Activated T-cell treated with anti-CD3 and anti-CD28 coated beads for 4 hours (primary cell): ENCODE results near the gene SORBS1.

Experiments used
- DNase-seq: peaks from one replicate; pipeline ENCODE4 v3.0.0-alpha.2; 2020

Gene SORBS1

GRCh38 chr10:95305606-95306317 lies 255.4 kb downstream of the SORBS1 start:
- no peak for DNase-seq

GRCh38 chr10:95304976-95305375 lies 256.2 kb downstream of the SORBS1 start:
- DNase-seq, result no peak

GRCh38 chr10:95304463-95304862 lies 256.7 kb downstream of the SORBS1 start:
- DNase-seq, result no peak

- no peak for DNase-seq
Measured at GRCh38 chr10:95303950-95304349, 257.2 kb downstream of the SORBS1 start.

- DNase-seq, result no peak
Measured at GRCh38 chr10:95303535-95303934, 257.6 kb downstream of the SORBS1 start.

- no peak for DNase-seq
Measured at GRCh38 chr10:95300022-95300539, 261.1 kb downstream of the SORBS1 start.

GRCh38 chr10:95297402-95297801 lies 263.8 kb downstream of the SORBS1 start:
- DNase-seq, result no peak

- no peak for DNase-seq
Measured at GRCh38 chr10:95296764-95297163, 264.4 kb downstream of the SORBS1 start.

GRCh38 chr10:95295031-95295755 lies 266.0 kb downstream of the SORBS1 start:
- no peak for DNase-seq

- no peak for DNase-seq
Measured at GRCh38 chr10:95293631-95294030, 267.5 kb downstream of the SORBS1 start.

GRCh38 chr10:95291365-95292039 lies 269.7 kb downstream of the SORBS1 start:
- DNase-seq, result no peak

- no peak for DNase-seq
Measured at GRCh38 chr10:95290461-95291364, 270.5 kb downstream of the SORBS1 start, which contains the start of gene PDLIM1. PDLIM1 (minus strand) TSS chr10:95291003; CDS start chr10:95290915, 88 bp downstream.

- DNase-seq, result no peak
Measured at GRCh38 chr10:95289921-95290421, 271.2 kb downstream of the SORBS1 start.

GRCh38 chr10:95289003-95289920 lies 271.9 kb downstream of the SORBS1 start:
- no peak for DNase-seq

- no peak for DNase-seq
Measured at GRCh38 chr10:95288303-95288702, 272.9 kb downstream of the SORBS1 start.

- DNase-seq, result no peak
Measured at GRCh38 chr10:95287281-95287680, 273.9 kb downstream of the SORBS1 start.

GRCh38 chr10:95286707-95287106 lies 274.5 kb downstream of the SORBS1 start:
- no peak for DNase-seq

GRCh38 chr10:95285556-95285955 lies 275.6 kb downstream of the SORBS1 start:
- no peak for DNase-seq

GRCh38 chr10:95284807-95285206 lies 276.4 kb downstream of the SORBS1 start:
- no peak for DNase-seq

- DNase-seq, result no peak
Measured at GRCh38 chr10:95282107-95282506, 279.1 kb downstream of the SORBS1 start.

- no peak for DNase-seq
Measured at GRCh38 chr10:95281206-95281605, 280.0 kb downstream of the SORBS1 start.
